Activated CD4-positive, CD25-positive, alpha-beta regulatory T cell treated with anti-CD3 and anti-CD28 coated beads, Interleukin-2, amount 50 U/mL, for 16 hours (primary cell): ENCODE results near the gene CUL4A.
"Not testable (repeated sequence)": the region's sequence is repeated elsewhere in the genome, so short reads cannot be mapped to it uniquely, and the experiment has no call there.

Experiments
- DNase-seq: peaks from one replicate; pipeline ENCODE4 v3.0.0-alpha.2; 2020; ENCODE audit warnings: low read depth, low spot score

The CUL4A gene

DNA sequence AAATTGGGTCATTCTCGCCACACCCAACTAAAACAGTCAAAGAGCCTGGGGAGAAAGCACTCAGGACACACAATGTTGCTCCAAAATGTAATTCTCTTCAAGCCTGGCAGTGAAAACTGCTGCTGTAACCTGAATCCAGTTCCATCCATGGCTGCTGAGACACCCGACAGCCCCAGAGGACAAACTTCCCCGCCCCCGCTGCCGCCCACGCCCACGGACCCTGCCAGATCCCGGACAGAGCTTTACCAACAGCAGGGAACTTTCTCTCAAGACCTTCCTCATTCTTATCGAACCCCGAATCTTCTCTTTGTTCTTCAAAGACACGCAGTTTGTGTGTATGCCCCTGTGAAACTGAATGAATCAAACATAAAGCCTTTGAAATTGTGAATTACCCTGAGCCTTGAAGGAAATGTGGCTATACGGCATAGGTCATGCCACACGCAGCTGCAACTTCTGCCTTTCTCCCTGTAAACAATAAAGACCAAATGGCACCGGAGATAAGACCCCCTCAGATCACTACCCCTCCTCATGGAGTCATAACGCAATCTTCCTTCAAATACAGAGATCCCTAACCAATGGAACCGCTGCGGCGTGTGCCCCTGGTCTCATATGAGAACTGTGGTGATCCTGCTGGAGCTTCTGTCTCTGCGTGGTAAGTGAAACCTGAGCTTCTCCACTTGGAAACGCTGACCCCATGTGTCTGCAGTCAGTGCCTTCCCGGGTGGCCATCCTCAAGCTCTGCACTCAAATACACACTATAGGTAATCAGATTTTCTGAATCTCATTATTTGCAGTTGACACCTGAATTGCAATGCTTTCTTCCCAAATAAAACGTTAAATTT, 82.8 kb downstream of the CUL4A start:
- no peak for DNase-seq

DNA sequence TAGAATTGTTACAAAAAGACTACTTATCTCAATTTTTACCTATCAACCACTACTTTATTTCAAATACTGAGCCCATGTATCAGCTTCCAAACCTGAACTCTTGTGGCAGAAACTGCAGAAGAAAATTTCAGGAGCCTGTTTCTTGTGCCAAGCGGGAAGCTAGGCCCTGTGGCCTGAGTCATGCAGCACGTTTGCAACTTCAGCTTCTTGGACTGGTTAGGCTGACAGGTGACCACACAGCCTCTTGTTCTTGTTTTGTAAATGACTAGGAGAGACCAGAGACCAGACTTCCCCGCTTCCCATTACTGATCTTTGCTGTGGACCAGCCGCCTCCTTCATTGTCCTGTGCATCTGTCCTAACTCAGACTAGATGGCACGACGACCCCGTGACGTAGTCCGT, 84.3 kb downstream of the CUL4A start:
- DNase-seq = no peak

GRCh38 chr13:113295776-113296175, 86.4 kb downstream of the CUL4A start:
- no peak for DNase-seq

DNA sequence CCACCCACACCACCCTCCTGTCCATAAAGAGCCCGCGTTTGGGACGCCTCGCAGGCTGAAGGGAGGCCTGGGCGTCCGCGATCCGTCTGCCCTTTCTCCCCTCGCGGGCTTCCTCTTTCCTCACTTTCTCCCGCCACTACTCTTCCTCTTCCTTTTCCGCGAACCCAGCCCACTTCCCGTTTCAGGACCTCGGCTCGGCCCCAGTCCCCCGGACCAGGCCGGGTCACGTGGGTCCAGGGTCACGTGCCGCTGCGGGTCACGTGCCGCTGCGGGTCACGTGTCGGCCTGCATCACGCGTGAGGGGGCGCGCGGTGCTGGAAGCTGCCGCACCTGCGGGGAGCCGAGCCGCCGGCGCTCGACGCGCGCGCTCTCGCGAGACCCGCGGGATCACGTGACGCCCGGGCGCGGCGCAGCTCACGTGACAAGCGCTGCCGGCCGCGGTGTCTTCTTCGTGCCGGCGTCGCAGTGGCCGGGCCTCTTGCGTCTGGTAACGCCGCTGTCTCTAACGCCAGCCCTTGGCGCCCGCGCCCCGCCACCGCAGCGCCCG, 87.5 kb downstream of the CUL4A start, which contains the start of gene LAMP1:
Gene LAMP1 (plus strand): TSS at position 417 of the 547 bp plus-strand sequence. CDS start 196 bp downstream, outside the sequence.
- DNase-seq = peak; percentile 98

GRCh38 chr13:113297370-113298042, 88.1 kb downstream of the CUL4A start:
- peak; percentile 10 for DNase-seq

DNA sequence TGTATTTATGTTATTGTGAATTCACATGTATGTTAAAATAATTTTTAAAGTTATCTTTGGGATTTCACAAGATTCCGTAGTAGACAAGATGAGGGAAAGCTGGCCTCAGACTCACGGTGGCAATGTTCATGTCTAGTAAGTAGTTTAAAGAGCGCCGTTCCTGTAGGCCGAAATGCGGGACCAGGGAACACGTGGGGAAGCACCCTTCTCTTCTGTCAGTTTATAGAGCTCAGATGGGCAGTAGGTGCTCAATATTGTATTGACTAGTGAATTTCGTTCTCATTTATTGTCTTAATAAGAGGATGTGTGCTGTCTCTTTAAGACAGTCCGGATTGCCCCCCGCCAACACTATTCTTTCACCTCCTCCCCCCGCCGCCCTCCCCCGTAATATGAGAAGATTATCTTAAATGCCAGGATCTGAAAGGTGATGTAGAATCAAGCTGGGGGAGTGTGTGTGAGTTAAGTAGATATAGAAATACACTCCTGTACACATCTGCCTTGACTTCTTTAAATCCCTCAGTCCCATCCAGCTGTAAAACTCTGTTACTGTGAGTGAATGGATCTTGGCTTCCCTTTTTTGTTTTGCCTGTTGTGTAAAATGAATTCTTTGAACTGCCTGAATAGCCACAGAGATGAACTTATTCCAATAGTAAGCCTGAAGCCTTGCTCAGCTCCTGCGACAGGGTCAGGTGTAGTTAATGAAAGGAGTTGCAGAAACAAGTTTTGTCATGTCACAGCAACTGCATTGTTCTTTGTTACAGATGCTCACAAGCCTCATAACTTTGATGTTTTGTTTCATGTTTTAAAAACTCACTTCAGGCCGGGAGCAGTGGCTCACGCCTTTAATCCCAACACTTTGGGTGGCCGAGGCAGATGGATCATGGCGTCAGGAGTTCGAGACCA, 88.9 kb downstream of the CUL4A start:
- no peak for DNase-seq

GRCh38 chr13:113299951-113300350, 90.5 kb downstream of the CUL4A start:
- no peak for DNase-seq

DNA sequence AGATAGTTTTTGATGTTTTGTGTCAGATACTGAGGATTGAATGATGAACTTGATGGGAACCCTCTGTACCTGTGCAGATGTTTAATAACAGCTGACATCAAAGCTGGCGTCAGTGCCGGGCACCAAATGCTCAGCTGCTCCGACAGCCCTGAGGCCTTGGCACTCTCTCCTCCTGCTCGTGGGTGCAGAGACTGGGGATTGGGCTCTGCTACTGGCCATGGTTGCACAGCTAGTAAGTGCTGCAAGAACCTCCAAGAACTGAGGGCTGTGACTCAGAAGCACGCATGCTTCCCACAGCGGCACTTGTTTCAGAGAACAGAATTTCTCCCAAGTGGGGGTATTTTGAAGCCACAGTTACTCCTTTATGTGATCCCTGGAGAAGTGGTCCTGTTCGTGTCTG, 93.6 kb downstream of the CUL4A start:
- no peak for DNase-seq

GRCh38 chr13:113304121-113304520, 94.7 kb downstream of the CUL4A start:
- no peak for DNase-seq

DNA sequence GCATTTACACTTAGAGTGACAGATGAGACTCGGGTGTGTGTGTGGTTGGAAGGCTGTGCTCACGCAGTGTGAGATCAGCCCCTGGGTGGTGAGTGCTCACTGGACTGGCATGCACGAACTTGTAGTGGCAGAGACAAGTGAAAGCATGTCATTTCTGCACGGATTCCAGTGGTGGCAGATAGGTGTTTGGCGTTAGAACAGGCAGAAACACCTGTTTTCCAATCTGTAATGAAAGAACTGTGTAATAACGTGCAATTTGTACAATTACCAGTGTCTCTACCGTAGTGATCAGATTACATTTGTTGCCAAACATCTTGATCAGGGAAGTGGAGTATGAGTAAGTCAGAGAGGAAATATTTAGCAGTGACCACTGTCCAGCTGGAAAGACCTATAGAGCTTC, 95.8 kb downstream of the CUL4A start:
- DNase-seq = no peak

DNA sequence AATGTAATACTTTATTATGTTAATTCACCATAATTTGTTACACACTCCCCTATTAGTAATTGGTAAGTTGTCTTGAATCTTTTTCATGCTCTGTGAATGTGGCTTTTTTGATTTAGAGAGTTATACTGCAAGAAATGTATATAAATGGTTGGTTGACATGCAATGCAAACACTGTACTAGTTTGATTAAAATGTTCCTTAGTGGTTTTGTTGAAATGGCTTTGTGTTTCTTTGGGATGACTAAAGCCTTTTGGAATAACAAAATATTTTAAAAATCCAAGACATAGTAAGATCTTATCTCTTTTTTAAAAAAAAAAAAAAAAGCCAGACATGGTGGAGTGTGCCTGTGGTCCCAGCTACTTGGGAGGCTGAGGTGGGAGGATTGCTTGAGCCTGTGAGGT, 98.1 kb downstream of the CUL4A start:
- no peak for DNase-seq

DNA sequence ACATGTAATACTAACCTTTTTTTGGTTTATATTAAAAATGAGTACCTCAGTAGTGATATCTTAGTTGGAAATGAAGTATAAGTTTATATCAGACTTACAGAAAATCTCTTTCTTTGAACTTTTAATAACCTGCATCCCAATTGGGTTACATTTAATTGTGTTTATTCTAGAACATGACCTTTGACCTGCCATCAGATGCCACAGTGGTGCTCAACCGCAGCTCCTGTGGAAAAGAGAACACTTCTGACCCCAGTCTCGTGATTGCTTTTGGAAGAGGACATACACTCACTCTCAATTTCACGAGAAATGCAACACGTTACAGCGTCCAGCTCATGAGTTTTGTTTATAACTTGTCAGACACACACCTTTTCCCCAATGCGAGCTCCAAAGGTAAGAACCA, 100.1 kb downstream of the CUL4A start:
- no peak for DNase-seq

DNA sequence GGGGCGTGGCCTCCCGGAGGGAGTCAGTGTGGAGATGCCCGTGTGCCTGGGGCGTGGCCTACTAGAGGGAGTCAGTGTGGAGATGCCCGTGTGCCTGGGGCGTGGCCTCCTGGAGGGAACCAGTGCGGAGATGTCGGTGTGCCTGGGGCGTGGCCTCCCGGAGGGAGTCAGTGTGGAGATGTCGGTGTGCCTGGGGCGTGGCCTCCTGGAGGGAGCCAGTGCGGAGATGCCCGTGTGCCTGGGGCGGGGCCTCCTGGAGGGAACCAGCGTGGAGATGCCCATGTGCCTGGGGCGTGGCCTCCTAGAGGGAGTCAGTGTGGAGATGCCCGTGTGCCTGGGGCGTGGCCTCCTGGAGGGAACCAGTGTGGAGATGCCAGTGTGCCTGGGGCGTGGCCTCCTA, 104.7 kb downstream of the CUL4A start:
- not testable (repeated sequence) for DNase-seq

DNA sequence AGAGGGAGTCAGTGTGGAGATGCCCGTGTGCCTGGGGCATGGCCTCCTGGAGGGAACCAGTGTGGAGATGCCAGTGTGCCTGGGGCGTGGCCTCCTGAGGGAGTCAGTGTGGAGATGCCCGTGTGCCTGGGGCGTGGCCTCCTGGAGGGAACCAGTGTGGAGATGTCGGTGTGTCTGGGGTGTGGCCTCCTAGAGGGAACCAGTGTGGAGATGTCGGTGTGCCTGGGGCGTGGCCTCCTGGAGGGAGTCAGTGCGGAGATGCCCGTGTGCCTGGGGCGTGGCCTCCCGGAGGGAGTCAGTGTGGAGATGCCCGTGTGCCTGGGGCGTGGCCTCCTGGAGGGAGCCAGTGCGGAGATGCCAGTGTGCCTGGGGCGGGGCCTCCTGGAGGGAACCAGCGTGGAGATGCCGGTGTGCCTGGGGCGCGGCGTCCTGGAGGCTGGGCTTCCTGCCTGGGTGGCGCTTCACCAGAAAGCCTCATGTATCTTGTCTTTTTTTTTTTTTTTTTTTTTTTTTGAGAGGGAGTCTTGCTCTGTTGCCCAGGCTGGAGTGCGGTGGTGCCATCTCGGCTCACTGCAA, 105.6 kb downstream of the CUL4A start:
- DNase-seq = not testable (repeated sequence)

- DNase-seq = no peak
Observed at GRCh38 chr13:113315992-113316391, 106.6 kb downstream of the CUL4A start.
